HG03378 (cell line): ENCODE data around the gene TMPRSS9.

Experiments
- ATAC-seq: cut with Tn5 transposase; IDR thresholded peaks from one replicate; pipeline ENCODE4 v1.9.1; 2021; ENCODE audit warnings: mild to moderate bottlenecking, moderate library complexity; ENCODE audit not compliant: unreplicated experiment

The TMPRSS9 gene

GRCh38 chr19:2358548-2359173 lies 1.4 kb upstream of the TMPRSS9 start:
- no peak for ATAC-seq

- no peak for ATAC-seq
Measured at GRCh38 chr19:2360833-2361232, 768 bp downstream of the TMPRSS9 start.

- no peak for ATAC-seq
Measured at GRCh38 chr19:2361246-2362045, 1.4 kb downstream of the TMPRSS9 start.

GRCh38 chr19:2362046-2362969 lies 2.2 kb downstream of the TMPRSS9 start:
- ATAC-seq: no peak

GRCh38 chr19:2362970-2363300 lies 2.9 kb downstream of the TMPRSS9 start:
- no peak for ATAC-seq

- ATAC-seq: no peak
Measured at GRCh38 chr19:2363419-2363818, 3.4 kb downstream of the TMPRSS9 start.

- ATAC-seq: no peak
Measured at GRCh38 chr19:2365201-2365970, 5.3 kb downstream of the TMPRSS9 start.

GRCh38 chr19:2371656-2372055 lies 11.6 kb downstream of the TMPRSS9 start:
- ATAC-seq: no peak

GRCh38 chr19:2372076-2372612 lies 12.1 kb downstream of the TMPRSS9 start:
- no peak for ATAC-seq

GRCh38 chr19:2374808-2375207 lies 14.7 kb downstream of the TMPRSS9 start:
- no peak for ATAC-seq

GRCh38 chr19:2375353-2376121 lies 15.5 kb downstream of the TMPRSS9 start:
- no peak for ATAC-seq

GRCh38 chr19:2376784-2377519 lies 16.9 kb downstream of the TMPRSS9 start:
- ATAC-seq: no peak

GRCh38 chr19:2380567-2380966 lies 20.5 kb downstream of the TMPRSS9 start:
- no peak for ATAC-seq

- ATAC-seq: no peak
Measured at GRCh38 chr19:2381148-2381820, 21.2 kb downstream of the TMPRSS9 start.

- no peak for ATAC-seq
Measured at GRCh38 chr19:2382530-2383222, 22.6 kb downstream of the TMPRSS9 start.

- no peak for ATAC-seq
Measured at GRCh38 chr19:2385053-2385721, 25.1 kb downstream of the TMPRSS9 start.
